Lower leg skin (tissue), 4 donors: Measurements from ENCODE around the gene HMGXB3. TPM values are rescaled to one million over a fixed set of nuclear protein-coding genes. Genes with fewer than 3 reads are reported as not detected.
A peak's percentile ranks its signal among the peaks of the same experiment; 100 is the strongest.

Source experiments
- DNase-seq, 2 donors: peaks; one replicate each; pipeline ENCODE4 v3.0.0-alpha.2; 2019; ENCODE audit warnings: low spot score in 2 of 2
- H3K4me3 ChIP-seq: fragments of 200-600 bp; sonication (generic); 2 replicates; pipeline ENCODE4 v1.5.1; 2017; ENCODE audit warnings: mild to moderate bottlenecking, low read depth; ENCODE audit not compliant: poor library complexity, severe bottlenecking
- POLR2A ChIP-seq, 2 donors: fragments of 450-650 bp; IDR thresholded peaks; one replicate each; pipeline ENCODE4 v1.6.1; 2016 to 2017; ENCODE audit warnings: antibody characterized with exemption in 2 of 2, mild to moderate bottlenecking in 1 of 2, moderate library complexity in 1 of 2
- WGBS, 2 donors: methylation state at CpG; one replicate each; pipeline ENCODE4 v1.1.5; 2018; 5-methylcytosine and 5-hydroxymethylcytosine counted together
- intact Hi-C: fragments of 100-400 bp; cut with DNase I; formaldehyde crosslinking; loops from one replicate; pipeline ENCODE4 v1.15.0; 2023; ENCODE audit warnings: low total_unique reads
- total RNA-seq, 4 donors: library from RNA; depleted of rRNA; stranded (reverse); fragments of >200 nt; gene quantifications; one replicate each; pipeline ENCODE4 v1.1.0, GENCODE V29; 2016
- TF ChIP-seq, protein P1 (sequence below), 3 donors: fragments of 450-650 bp; IDR thresholded peaks; one replicate each; pipeline ENCODE4 v1.5.1; 2016; ENCODE audit warnings: antibody characterized with exemption in 3 of 3, mild to moderate bottlenecking in 3 of 3, moderate library complexity in 2 of 3

HMGXB3 gene
- total RNA-seq, 4 donors from 2014 or later: 24.6 to 32.0 (median 26.1) TPM

DNA sequence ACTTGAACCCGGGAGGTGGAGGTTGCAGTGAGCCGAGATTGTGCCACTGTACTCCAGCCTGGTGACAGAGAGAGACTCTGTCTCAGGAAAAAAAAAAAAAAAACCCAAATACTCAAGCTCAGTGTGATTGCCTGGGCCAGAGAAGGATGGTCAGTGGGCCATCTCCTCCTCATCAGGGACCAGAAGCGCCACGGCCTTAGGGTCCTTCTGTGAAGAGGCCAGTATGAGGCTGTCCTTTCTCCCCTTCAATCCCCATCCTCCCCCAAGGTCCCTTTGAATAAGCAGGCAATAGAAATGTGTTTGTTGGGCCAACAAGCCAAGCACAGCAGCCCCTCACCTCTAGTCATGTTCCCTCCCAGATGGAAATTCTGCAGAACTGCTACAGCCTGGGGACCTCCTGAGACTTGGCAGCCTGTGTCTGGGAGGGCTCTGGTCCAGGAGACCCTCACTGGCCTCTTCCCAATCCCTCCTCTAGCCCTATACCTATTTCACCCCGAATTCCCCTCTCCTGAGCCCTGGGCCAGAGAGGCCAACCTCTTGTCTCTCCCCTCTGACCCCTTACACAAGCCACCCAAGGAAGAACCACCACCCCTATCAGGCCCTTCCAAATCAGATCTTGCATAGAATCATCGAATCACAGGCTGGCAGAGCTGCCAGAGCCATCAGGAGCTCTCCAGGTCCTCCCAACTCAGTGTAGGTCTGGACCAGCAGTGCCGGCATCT, 84.8 kb downstream of the HMGXB3 start:
- H3K4me3 ChIP-seq: no peak overlapping the region
- WGBS, 2 donors: 75 to 91% methylated on average over 7 of the region's 7 CpGs

DNA sequence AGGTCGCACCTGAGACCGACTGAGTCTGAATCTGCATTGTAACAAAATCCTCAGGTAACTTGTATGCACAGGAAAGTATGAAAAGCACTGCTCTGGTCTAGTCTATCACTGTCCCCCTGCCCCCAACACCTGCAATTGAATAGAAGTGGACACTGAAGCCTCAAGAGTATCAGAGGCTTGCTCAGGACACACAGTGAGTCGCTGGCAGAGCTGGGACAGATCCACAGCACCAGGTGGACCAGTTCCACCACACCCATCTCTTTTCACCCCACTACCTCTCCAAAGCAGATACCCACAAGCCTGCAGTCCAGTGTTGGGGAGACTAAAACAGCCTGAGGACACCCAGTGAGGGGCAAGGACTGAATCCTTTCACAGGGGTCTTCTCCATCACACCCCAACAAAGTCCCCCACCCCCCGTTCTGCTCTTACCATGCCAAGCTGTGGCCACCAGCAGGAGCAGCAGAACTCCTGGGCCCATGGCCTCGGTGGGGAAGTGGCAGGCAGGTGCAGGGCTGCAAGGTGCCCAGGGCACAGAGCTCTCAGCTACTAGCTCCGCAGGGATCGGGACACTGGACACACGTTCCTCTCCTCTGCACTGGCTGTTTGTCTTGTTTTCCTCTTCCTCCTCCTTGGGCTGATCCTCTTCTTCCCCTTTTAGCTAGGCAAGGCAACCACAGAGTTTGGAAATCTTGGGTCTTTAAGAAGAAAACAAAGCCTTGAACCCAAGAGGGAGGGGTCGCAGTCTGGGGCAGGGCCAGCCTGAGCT, 85.6 kb downstream of the HMGXB3 start, which contains the start of gene CSF1R:
CSF1R (minus strand) TSS at position 605 of the 766 bp plus-strand sequence; CDS start at position 478, 127 bp downstream.
- H3K4me3 ChIP-seq: peak within 1 kb of the TSS; percentile 23
- TF ChIP-seq, protein P1, sequence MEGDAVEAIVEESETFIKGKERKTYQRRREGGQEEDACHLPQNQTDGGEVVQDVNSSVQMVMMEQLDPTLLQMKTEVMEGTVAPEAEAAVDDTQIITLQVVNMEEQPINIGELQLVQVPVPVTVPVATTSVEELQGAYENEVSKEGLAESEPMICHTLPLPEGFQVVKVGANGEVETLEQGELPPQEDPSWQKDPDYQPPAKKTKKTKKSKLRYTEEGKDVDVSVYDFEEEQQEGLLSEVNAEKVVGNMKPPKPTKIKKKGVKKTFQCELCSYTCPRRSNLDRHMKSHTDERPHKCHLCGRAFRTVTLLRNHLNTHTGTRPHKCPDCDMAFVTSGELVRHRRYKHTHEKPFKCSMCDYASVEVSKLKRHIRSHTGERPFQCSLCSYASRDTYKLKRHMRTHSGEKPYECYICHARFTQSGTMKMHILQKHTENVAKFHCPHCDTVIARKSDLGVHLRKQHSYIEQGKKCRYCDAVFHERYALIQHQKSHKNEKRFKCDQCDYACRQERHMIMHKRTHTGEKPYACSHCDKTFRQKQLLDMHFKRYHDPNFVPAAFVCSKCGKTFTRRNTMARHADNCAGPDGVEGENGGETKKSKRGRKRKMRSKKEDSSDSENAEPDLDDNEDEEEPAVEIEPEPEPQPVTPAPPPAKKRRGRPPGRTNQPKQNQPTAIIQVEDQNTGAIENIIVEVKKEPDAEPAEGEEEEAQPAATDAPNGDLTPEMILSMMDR (IDR thresholded peaks at IDR 0.05): no peak
- no peak for TF ChIP-seq POLR2A (IDR thresholded peaks at IDR 0.05)
- 88 to 89% methylated on average over 9 of the region's 9 CpGs for WGBS, 2 donors
- DNase-seq: peak in 1 of 2 donors; percentile 65
- intact Hi-C loops: no loop called here

More for the DNA sequence above, 84.8 kb downstream of the HMGXB3 start:
- DNase-seq: peak in 1 of 2 donors; percentile 57
- TF ChIP-seq, protein P1 (IDR thresholded peaks at IDR 0.05): no peak
- no peak for TF ChIP-seq POLR2A (IDR thresholded peaks at IDR 0.05)
- intact Hi-C loops: no loop called here

DNA sequence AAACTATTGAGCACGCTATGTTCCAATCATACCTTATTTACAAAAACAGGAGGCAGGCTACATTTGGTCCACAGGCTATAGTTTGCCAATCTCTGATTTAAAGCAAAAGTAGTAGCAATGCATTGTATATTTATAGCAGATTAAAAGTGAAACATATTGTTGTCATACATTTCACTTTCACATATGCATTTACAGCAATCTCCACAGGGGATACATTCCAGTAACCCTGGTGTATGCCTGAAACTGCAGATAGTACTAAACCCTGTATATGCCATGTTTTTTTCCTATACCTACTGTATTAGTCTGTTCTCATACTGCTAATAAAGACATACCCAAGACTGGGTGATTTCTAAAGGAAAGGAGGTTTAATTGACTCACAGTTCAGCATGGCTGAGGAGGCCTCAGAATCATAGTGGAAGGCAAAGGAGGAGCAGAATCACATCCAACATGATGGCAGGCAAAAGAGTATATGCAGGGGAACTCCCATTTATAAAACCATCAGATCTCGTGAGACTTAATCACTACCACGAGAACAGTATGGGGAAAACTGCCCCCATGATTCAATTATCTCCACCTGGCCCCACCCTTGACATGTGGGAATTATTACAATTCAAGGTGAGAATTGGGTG, 91.7 kb downstream of the HMGXB3 start:
- intact Hi-C loops: no loop called here
- peak in 1 of 2 donors; percentile 18 for DNase-seq
- H3K4me3 ChIP-seq: no peak overlapping the region
- TF ChIP-seq, protein P1 (IDR thresholded peaks at IDR 0.05): no peak
- TF ChIP-seq POLR2A (IDR thresholded peaks at IDR 0.05): no peak
- WGBS, 2 donors: 83 to 87% methylated on average over 3 of the region's 3 CpGs

DNA sequence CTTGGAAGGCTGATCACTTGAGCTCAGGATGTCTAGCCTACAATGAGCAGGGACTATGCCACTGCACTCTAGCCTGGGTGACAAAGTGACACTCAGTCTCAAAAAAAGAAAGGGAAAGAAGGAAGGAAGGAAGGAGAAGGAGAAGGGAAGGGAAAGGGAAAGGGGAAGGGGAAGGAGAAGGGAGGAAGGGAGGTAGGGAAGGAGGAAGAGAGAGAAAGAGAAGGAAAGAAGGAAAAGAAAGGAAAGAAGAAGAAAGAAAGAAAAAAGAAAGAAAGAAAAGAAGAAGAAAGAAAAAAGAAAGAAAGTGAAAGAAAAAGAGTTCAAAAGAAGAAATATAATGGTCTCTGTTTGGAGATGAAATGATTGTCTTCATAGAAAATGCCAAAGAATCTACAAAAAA, 96.6 kb downstream of the HMGXB3 start:
- DNase-seq: no peak
- TF ChIP-seq, protein P1 (IDR thresholded peaks at IDR 0.05): no peak
- no peak for TF ChIP-seq POLR2A (IDR thresholded peaks at IDR 0.05)
- intact Hi-C loops: no loop called here
- no peak overlapping the region for H3K4me3 ChIP-seq

DNA sequence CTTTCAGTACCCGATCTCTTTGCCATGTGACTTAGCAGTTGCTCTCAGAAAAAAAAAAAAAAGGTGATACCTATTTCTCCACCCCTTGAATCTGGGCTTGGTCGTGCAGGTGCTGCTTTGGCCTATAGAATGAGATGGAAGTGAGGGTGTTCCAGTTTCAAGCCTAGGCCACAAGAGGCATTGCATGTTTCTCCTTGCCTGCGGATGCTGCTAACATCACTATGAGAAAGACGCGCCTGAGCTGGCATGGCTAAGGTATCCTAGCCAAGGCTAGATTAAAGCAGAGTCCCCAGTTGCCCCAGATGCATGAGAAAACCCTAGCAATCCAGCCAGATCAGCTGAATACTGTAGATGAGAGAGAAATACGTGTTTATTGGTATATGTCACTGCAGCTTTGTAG, 100.5 kb downstream of the HMGXB3 start:
- 69 to 72% methylated on average over 6 of the region's 6 CpGs for WGBS, 2 donors
- TF ChIP-seq, protein P1 (IDR thresholded peaks at IDR 0.05): no peak
- TF ChIP-seq POLR2A (IDR thresholded peaks at IDR 0.05): no peak
- no peak overlapping the region for H3K4me3 ChIP-seq
- DNase-seq: peak in 1 of 2 donors; percentile 48
- intact Hi-C loops: no loop called here

Other genes starting within 250 kb of the HMGXB3 start
- gene PDE6A, start 55.9 kb upstream of the HMGXB3 start, total RNA-seq: 1 to 10 TPM in 1 of 4 donors, under 1 TPM in 2, not detected in 1; 0.04 to 1.0 (median 0.49) TPM
- 10 to 100 TPM in 3 of 4 donors, 1 to 10 TPM in 1; 8.4 to 56.5 (median 33.3) TPM for gene SLC26A2, start 40.0 kb upstream of the HMGXB3 start, total RNA-seq
- 1 to 10 TPM; 3.8 to 8.3 (median 6.0) TPM for gene TIGD6, start 85 bp upstream of the HMGXB3 start, total RNA-seq
- 10 to 100 TPM; 17.9 to 27.3 (median 23.9) TPM for gene CSF1R, start 85.8 kb downstream of the HMGXB3 start, total RNA-seq
- gene PDGFRB, start 155.1 kb downstream of the HMGXB3 start, total RNA-seq: 10 to 100 TPM; 33.9 to 88.7 (median 41.7) TPM
- not detected for gene CDX1, start 166.0 kb downstream of the HMGXB3 start, total RNA-seq
- under 1 TPM in 1 of 4 donors, not detected in 3; 0.88 TPM for gene SLC6A7, start 189.3 kb downstream of the HMGXB3 start, total RNA-seq